GM23338 (cell line): ENCODE results near the gene RRP7A.
"Not testable (repeated sequence)": the region's sequence is repeated elsewhere in the genome, so short reads cannot be mapped to it uniquely, and the experiment has no call there.

Source experiments
- CTCF ChIP-seq, 2 experiments: fragments of 200-600 bp in 1 of 2; sonication (generic) in 1 of 2; conservative IDR thresholded peaks; 2 replicates each; pipeline versions ENCODE4 v1.5.1 to v1.6.1; 2016 to 2017; ENCODE audit warnings: antibody characterized with exemption in 2 of 2, low read depth in 2 of 2, mild to moderate bottlenecking in 2 of 2, moderate library complexity in 1 of 2
- EZH2 ChIP-seq: fragments of 200-600 bp; sonication (generic); IDR thresholded peaks from one replicate; pipeline ENCODE4 v1.8.0; 2017; ENCODE audit warnings: antibody characterized with exemption, mild to moderate bottlenecking, low read depth; ENCODE audit not compliant: unreplicated experiment
- JUNB ChIP-seq: IDR thresholded peaks from one replicate; pipeline ENCODE4 v1.6.1; 2016; ENCODE audit warnings: antibody characterized with exemption; ENCODE audit not compliant: unreplicated experiment

GRCh38 chr22:42512273-42512990 is 7.2 kb downstream of the RRP7A start:
- TF ChIP-seq JUNB, EZH2: not testable (repeated sequence)
- peak; percentile 50 to 59 for TF ChIP-seq CTCF (conservative IDR thresholded peaks at IDR 0.05; ENCODE audit: low read depth in 2 of 2)
